Measurements from ENCODE around the gene JAZF1. TPM values are rescaled to one million over a fixed set of nuclear protein-coding genes. Genes with fewer than 3 reads are reported as not detected.

Gene JAZF1
- total and polyA plus RNA-seq, 2 donors (not counting 1 experiment from before 2014, with no cell fraction given), result 14.0 to 38.6 TPM

- ChIA-PET POLR2A (no interaction called here), CTCF (interaction anchor here (0.7 kb wide), 1 partner anchor 63 kb away, joined by 3 read pairs; no protein-coding TSS in a partner anchor)
Observed at GRCh38 chr7:28199021-28199510, 18.5 kb upstream of the JAZF1 start.

More at GRCh38 chr7:28199021-28199510, 18.5 kb upstream of the JAZF1 start:
- Mint-ChIP-seq H3K4me3 (no peak overlapping the region), H3K9me3 (ENCODE audit: insufficient read depth) (no peaks in the 10 kb centered on the region), H3K27me3 (no peaks in the 10 kb centered on the region), H3K4me1 (peaks cover 47% of the 10 kb centered on the region), H3K27ac (no peak overlapping the region)
- no peaks in the 10 kb centered on the region for H3K27me3 ChIP-seq (replicated peaks in 1 of 4; ENCODE audit: control extremely low read depth in 1 of 4, control insufficient read depth in 3 of 4, insufficient read depth in 4 of 4, low read length in 3 of 4)
- peaks cover 39 to 49% of the 10 kb centered on the region in 2 donors for H3K4me1 ChIP-seq (ENCODE audit: control insufficient read depth in 2 of 2, insufficient read depth in 2 of 2, low read length in 2 of 2)
- no peak for DNase-seq
- no peak for ATAC-seq (ENCODE audit: low read depth)
- H3K4me2 ChIP-seq (replicated peaks; ENCODE audit: low read depth, low read length, poor library complexity, severe bottlenecking), result no peak overlapping the region
- 100% methylated on average over 1 of the region's 3 CpGs for WGBS (ENCODE audit: insufficient coverage)
- intact Hi-C loops (cut with micrococcal nuclease), result no loop called here
- peaks cover 0 to 5% (median 2%) of the 10 kb centered on the region in 3 donors for H3K9me3 ChIP-seq (ENCODE audit: control extremely low read depth in 1 of 3, control insufficient read depth in 2 of 3, insufficient read depth in 1 of 3, low read length in 2 of 3)
- no peak overlapping the region for H3K4me3 ChIP-seq (ENCODE audit: control extremely low read depth in 1 of 5, extremely low read depth in 1 of 5, insufficient read depth in 1 of 5, low read depth in 2 of 5, low read length in 4 of 5)
- no peak overlapping the region for H3K27ac ChIP-seq (ENCODE audit: low read length in 2 of 2)
- no peaks in the 10 kb centered on the region for H4K20me1 ChIP-seq (ENCODE audit: control insufficient read depth, insufficient read depth, low read length, poor library complexity, severe bottlenecking)
- no peaks in the 10 kb centered on the region for H3K36me3 ChIP-seq (replicated peaks in 1 of 2; ENCODE audit: control extremely low read depth in 1 of 2, control insufficient read depth in 1 of 2, extremely low read depth in 1 of 2, insufficient read depth in 2 of 2, low read length in 1 of 2)
- H2AFZ ChIP-seq (ENCODE audit: insufficient read depth, low read depth, low read length, poor library complexity, severe bottlenecking), result no peak overlapping the region
- H3K79me2 ChIP-seq (ENCODE audit: control insufficient read depth, insufficient read depth, low read length), result no peaks in the 10 kb centered on the region
- TF ChIP-seq EZH2 (IDR thresholded peaks at IDR 0.05; ENCODE audit: borderline replicate concordance, insufficient read depth, low read depth, low read length, poor library complexity, severe bottlenecking) (no peak), CTCF (IDR thresholded peaks at IDR 0.05) (no peak)
- no peak overlapping the region for H3K9ac ChIP-seq (ENCODE audit: low read length)

Measured in B cell (primary cell).